SK-N-SH (cell line): ENCODE data around the gene CLTCL1. TPM values are rescaled to one million over a fixed set of nuclear protein-coding genes. Genes with fewer than 3 reads are reported as not detected.

Experiments
- CTCF ChIA-PET: fragments of 300-600, 350-600 bp; formaldehyde crosslinking; extraction: SDS; loops from one replicate; lab custom pipeline; 2021; lab: Yijun Ruan, JAX
- POLR2A ChIA-PET: fragments of 350-600 bp; sonication (Branson Sonifier 250); formaldehyde crosslinking; extraction: SDS; loops from one replicate; lab custom pipeline; 2020; ENCODE audit warnings: antibody characterized with exemption, inconsistent platforms; lab: Yijun Ruan, JAX
- DNase-seq: peaks from one replicate; pipeline ENCODE4 v3.0.0; 2012
- H2AFZ ChIP-seq: fragments of 200-600 bp; sonication (generic); 2 replicates; pipeline ENCODE4 v1.8.1; 2016; ENCODE audit warnings: antibody characterized with exemption, mild to moderate bottlenecking, low read depth
- H3F3A ChIP-seq: fragments of 200-600 bp; sonication (generic); replicated peaks from 2 replicates; pipeline ENCODE3; 2016; ENCODE audit warnings: antibody characterized with exemption, mild to moderate bottlenecking; ENCODE audit not compliant: insufficient read depth
- H3K27ac ChIP-seq, 2 experiments: fragments of 200-500 bp in 1 of 2; fragments of 200-600 bp in 1 of 2; sonication (Bioruptor generic) in 1 of 2; sonication (generic), shearing (Covaris generic) in 1 of 2; 2 replicates each; pipeline versions ENCODE4 v1.5.1 to v1.6.1; 2014 to 2016; ENCODE audit warnings: low read depth in 2 of 2, inconsistent platforms in 1 of 2, low read length in 1 of 2, mild to moderate bottlenecking in 1 of 2, mixed read lengths in 1 of 2
- H3K27me3 ChIP-seq: fragments of 200-600 bp; sonication (generic), shearing (Covaris generic); 2 replicates; pipeline ENCODE4 v1.6.1; 2016; ENCODE audit warnings: mixed run types; ENCODE audit not compliant: insufficient read depth
- H3K36me3 ChIP-seq, 2 experiments: fragments of 200-500 bp in 1 of 2; fragments of 200-600 bp in 1 of 2; sonication (Bioruptor generic) in 1 of 2; sonication (generic) in 1 of 2; replicated peaks in 1 of 2; 2 replicates each; pipeline versions ENCODE3 to v1.5.1; 2014 to 2016; ENCODE audit warnings: low read length in 1 of 2, mild to moderate bottlenecking in 1 of 2; ENCODE audit not compliant: insufficient read depth in 2 of 2, control insufficient read depth in 1 of 2
- H3K4me1 ChIP-seq, 2 experiments: fragments of 200-500 bp in 1 of 2; fragments of 200-600 bp in 1 of 2; sonication (Bioruptor generic) in 1 of 2; sonication (generic), shearing (Covaris generic) in 1 of 2; 2 replicates each; pipeline versions ENCODE4 v1.5.1 to v1.6.1; 2014 to 2016; ENCODE audit warnings: low read depth in 1 of 2, low read length in 1 of 2, mixed run types in 1 of 2; ENCODE audit not compliant: insufficient read depth in 2 of 2, control insufficient read depth in 1 of 2
- H3K4me2 ChIP-seq: fragments of 200-600 bp; sonication (generic), shearing (Covaris generic); 2 replicates; pipeline ENCODE4 v1.6.1; 2017; ENCODE audit warnings: mixed run types
- H3K4me3 ChIP-seq, 2 experiments: fragments of 200-500 bp in 1 of 2; fragments of 200-600 bp in 1 of 2; sonication (Bioruptor generic) in 1 of 2; sonication (generic), shearing (Covaris generic) in 1 of 2; 2 replicates each; pipeline versions ENCODE4 v1.5.1 to v1.8.1; 2014 to 2016; ENCODE audit warnings: low read depth in 2 of 2, inconsistent platforms in 1 of 2, low read length in 1 of 2, mild to moderate bottlenecking in 1 of 2, mixed read lengths in 1 of 2, moderate library complexity in 1 of 2
- H3K79me2 ChIP-seq: fragments of 200-600 bp; sonication (generic); 2 replicates; pipeline ENCODE4 v1.8.1; 2017; ENCODE audit warnings: mild to moderate bottlenecking; ENCODE audit not compliant: insufficient read depth
- H3K9ac ChIP-seq: fragments of 200-600 bp; sonication (generic); 2 replicates; pipeline ENCODE4 v1.6.1; 2017; ENCODE audit warnings: mixed run types
- H3K9me2 ChIP-seq: fragments of 200-600 bp; sonication (generic); 2 replicates; pipeline ENCODE4 v1.6.1; 2017; ENCODE audit warnings: mixed run types
- H3K9me3 ChIP-seq: fragments of 200-600 bp; sonication (generic); 2 replicates; pipeline ENCODE4 v1.6.1; 2017; ENCODE audit warnings: mixed run types, mild to moderate bottlenecking, moderate library complexity
- H4K20me1 ChIP-seq: fragments of 200-600 bp; sonication (generic); 2 replicates; pipeline ENCODE4 v1.6.1; 2017; ENCODE audit warnings: mild to moderate bottlenecking, mixed run types; ENCODE audit not compliant: insufficient read depth
- EP300 ChIP-seq, 2 experiments: IDR thresholded peaks; 2 replicates each; pipeline versions ENCODE4 v1.4.0 to v1.6.1; 2012; ENCODE audit warnings: borderline replicate concordance in 1 of 2, low read depth in 1 of 2, low read length in 1 of 2
- EZH2phosphoT487 ChIP-seq: fragments of 200-600 bp; sonication (generic); IDR thresholded peaks from 2 replicates; pipeline ENCODE4 v1.6.1; 2017; ENCODE audit warnings: low read depth, mixed run types, mild to moderate bottlenecking, antibody characterized with exemption, moderate library complexity, borderline replicate concordance
- FOXJ3 ChIP-seq: sonication (generic); formaldehyde crosslinking; IDR thresholded peaks from 2 replicates; pipeline ENCODE4 v1.5.1; 2020; ENCODE audit warnings: mild to moderate bottlenecking, missing genetic modification reagents
- GABPA ChIP-seq: IDR thresholded peaks from 2 replicates; pipeline ENCODE4 v1.4.0; 2012; ENCODE audit warnings: low read depth, mild to moderate bottlenecking
- GATA2 ChIP-seq: sonication (generic); formaldehyde crosslinking; IDR thresholded peaks from 2 replicates; pipeline ENCODE4 v1.5.0; 2020; ENCODE audit warnings: mild to moderate bottlenecking, missing genetic modification reagents
- MXI1 ChIP-seq: IDR thresholded peaks from 2 replicates; pipeline ENCODE4 v1.6.1; 2012; ENCODE audit warnings: mild to moderate bottlenecking, low read depth, low read length, improper control_type of control experiment
- RCOR1 ChIP-seq: fragments of 150-350 bp; IDR thresholded peaks from 2 replicates; pipeline ENCODE4 v1.6.1; 2017; ENCODE audit warnings: antibody characterized with exemption, low read length
- RFX5 ChIP-seq: IDR thresholded peaks from 2 replicates; pipeline ENCODE4 v1.6.1; 2012; ENCODE audit warnings: mild to moderate bottlenecking, improper control_type of control experiment, low read length
- RXRA ChIP-seq: IDR thresholded peaks from 2 replicates; pipeline ENCODE4 v1.4.0; 2012; ENCODE audit warnings: low read depth, mild to moderate bottlenecking, borderline replicate concordance
- SMC3 ChIP-seq: IDR thresholded peaks from 2 replicates; pipeline ENCODE4 v1.6.1; 2012; ENCODE audit warnings: low read depth, low read length, improper control_type of control experiment
- WGBS: methylation state at CpG from one replicate; pipeline ENCODE4 v1.1.6; 2017; ENCODE audit warnings: low lambda C conversion rate; 5-methylcytosine and 5-hydroxymethylcytosine counted together
- polyA plus RNA-seq, 3 experiments: library from polyadenylated mRNA; depleted of rRNA; stranded (reverse); fragments of >200 nt; gene quantifications; 2 replicates each; pipeline ENCODE4 v1.2.3, GENCODE V29; 2012
- TF ChIP-seq, protein P1 (sequence below): fragments of 150-350 bp; IDR thresholded peaks from 2 replicates; pipeline ENCODE4 v1.6.1; 2016; ENCODE audit warnings: mild to moderate bottlenecking, low read depth, low read length
- TF ChIP-seq, protein P2 (sequence below): IDR thresholded peaks from 2 replicates; pipeline ENCODE4 v1.6.1; 2012; ENCODE audit warnings: mild to moderate bottlenecking, low read depth, low read length, moderate library complexity
- TF ChIP-seq, protein P3 (sequence below): fragments of 200-600 bp; sonication (generic); IDR thresholded peaks from 2 replicates; pipeline ENCODE4 v1.6.1; 2017; ENCODE audit warnings: antibody characterized with exemption, mild to moderate bottlenecking, moderate library complexity

CLTCL1 gene
- polyA plus RNA-seq, 1 of the 3 experiments (the other 2 are of a cell fraction): 6.7 TPM

DNA sequence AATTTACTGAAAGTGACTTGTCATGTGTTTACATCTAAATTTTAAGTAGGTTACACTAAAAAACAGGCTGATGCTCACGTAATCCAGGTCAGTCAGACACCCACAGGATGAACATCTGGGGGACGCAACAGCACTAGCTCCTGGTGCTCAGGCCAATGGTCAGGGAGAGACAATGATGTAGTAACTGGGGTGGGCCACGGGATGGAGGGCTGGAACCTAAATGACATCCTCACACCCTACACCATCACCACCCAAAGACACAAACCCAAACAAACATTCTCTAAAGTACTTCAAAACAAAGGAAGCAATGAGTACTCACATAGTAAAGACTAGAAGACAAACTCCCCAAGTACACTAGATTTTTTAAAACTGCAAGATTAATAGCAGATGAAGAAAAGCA, 59.5 kb downstream of the CLTCL1 start:
- CTCF ChIA-PET: interaction anchor here (1.1 kb wide), 1 partner anchor 11 kb away, joined by 3 read pairs; no protein-coding TSS in a partner anchor
- Histone ChIP-seq H3K36me3 (peaks cover 16 to 38% of the 10 kb centered on the region in 2 experiments), H3K9me3 (no peaks in the 10 kb centered on the region), H4K20me1 (no peaks in the 10 kb centered on the region), H3K27me3 (no peaks in the 10 kb centered on the region), H3K4me2 (no peak overlapping the region), H3K4me1 (peaks cover 0 to 11% of the 10 kb centered on the region in 2 experiments; a peak in 2 of 4 replicates), H3K9ac (no peak overlapping the region), H3K9me2 (no peaks in the 10 kb centered on the region), H3F3A (no peaks in the 10 kb centered on the region), H2AFZ (no peak overlapping the region), H3K4me3 (no peak overlapping the region), H3K79me2 (no peaks in the 10 kb centered on the region), H3K27ac (no peak overlapping the region; a peak in 1 of 4 replicates)
- DNase-seq: no peak
- POLR2A ChIA-PET: no interaction called here
- WGBS: 87% methylated on average over 3 of the region's 3 CpGs
- TF ChIP-seq, protein P1, sequence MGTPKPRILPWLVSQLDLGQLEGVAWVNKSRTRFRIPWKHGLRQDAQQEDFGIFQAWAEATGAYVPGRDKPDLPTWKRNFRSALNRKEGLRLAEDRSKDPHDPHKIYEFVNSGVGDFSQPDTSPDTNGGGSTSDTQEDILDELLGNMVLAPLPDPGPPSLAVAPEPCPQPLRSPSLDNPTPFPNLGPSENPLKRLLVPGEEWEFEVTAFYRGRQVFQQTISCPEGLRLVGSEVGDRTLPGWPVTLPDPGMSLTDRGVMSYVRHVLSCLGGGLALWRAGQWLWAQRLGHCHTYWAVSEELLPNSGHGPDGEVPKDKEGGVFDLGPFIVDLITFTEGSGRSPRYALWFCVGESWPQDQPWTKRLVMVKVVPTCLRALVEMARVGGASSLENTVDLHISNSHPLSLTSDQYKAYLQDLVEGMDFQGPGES: no peak
- TF ChIP-seq GABPA: no peak
- TF ChIP-seq EP300 (IDR thresholded peaks at IDR 0.05; ENCODE audit: borderline replicate concordance in 1 of 2, low read depth in 1 of 2, low read length in 1 of 2): no peak
- no peak for TF ChIP-seq MXI1
- TF ChIP-seq, protein P2, sequence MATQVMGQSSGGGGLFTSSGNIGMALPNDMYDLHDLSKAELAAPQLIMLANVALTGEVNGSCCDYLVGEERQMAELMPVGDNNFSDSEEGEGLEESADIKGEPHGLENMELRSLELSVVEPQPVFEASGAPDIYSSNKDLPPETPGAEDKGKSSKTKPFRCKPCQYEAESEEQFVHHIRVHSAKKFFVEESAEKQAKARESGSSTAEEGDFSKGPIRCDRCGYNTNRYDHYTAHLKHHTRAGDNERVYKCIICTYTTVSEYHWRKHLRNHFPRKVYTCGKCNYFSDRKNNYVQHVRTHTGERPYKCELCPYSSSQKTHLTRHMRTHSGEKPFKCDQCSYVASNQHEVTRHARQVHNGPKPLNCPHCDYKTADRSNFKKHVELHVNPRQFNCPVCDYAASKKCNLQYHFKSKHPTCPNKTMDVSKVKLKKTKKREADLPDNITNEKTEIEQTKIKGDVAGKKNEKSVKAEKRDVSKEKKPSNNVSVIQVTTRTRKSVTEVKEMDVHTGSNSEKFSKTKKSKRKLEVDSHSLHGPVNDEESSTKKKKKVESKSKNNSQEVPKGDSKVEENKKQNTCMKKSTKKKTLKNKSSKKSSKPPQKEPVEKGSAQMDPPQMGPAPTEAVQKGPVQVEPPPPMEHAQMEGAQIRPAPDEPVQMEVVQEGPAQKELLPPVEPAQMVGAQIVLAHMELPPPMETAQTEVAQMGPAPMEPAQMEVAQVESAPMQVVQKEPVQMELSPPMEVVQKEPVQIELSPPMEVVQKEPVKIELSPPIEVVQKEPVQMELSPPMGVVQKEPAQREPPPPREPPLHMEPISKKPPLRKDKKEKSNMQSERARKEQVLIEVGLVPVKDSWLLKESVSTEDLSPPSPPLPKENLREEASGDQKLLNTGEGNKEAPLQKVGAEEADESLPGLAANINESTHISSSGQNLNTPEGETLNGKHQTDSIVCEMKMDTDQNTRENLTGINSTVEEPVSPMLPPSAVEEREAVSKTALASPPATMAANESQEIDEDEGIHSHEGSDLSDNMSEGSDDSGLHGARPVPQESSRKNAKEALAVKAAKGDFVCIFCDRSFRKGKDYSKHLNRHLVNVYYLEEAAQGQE: no peak
- no peak for TF ChIP-seq GATA2 (CRISPR knock-in tag)

DNA sequence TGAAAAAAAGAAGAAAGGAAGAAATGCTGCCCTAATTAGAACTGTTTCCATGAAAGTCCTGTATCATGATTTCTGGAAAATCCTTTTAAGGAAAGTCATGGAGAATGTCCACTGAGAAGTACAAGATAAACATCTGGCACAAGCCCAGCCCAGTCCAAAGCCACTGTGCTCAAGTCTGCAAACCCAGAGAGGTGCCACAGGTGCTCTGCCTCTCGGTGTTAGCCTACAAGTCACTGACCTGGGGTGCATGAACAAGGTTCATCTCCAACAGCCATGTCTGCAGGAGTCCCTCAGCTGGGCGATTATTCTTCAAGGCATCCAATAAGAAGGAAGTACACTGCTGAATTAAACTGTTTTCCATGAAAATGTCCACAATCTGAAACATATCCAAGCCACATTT, 61.9 kb downstream of the CLTCL1 start:
- no peak for DNase-seq
- POLR2A ChIA-PET: no interaction called here
- CTCF ChIA-PET: interaction anchor here (1.5 kb wide), 1 partner anchor 50 kb away, joined by 3 read pairs; no protein-coding TSS in a partner anchor

More for the DNA sequence above, 61.9 kb downstream of the CLTCL1 start:
- no peak for TF ChIP-seq RFX5
- TF ChIP-seq, protein P1: no peak
- TF ChIP-seq SMC3: no peak
- TF ChIP-seq EZH2phosphoT487: no peak
- TF ChIP-seq, protein P3, sequence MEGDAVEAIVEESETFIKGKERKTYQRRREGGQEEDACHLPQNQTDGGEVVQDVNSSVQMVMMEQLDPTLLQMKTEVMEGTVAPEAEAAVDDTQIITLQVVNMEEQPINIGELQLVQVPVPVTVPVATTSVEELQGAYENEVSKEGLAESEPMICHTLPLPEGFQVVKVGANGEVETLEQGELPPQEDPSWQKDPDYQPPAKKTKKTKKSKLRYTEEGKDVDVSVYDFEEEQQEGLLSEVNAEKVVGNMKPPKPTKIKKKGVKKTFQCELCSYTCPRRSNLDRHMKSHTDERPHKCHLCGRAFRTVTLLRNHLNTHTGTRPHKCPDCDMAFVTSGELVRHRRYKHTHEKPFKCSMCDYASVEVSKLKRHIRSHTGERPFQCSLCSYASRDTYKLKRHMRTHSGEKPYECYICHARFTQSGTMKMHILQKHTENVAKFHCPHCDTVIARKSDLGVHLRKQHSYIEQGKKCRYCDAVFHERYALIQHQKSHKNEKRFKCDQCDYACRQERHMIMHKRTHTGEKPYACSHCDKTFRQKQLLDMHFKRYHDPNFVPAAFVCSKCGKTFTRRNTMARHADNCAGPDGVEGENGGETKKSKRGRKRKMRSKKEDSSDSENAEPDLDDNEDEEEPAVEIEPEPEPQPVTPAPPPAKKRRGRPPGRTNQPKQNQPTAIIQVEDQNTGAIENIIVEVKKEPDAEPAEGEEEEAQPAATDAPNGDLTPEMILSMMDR: no peak
- TF ChIP-seq FOXJ3 (CRISPR knock-in tag): no peak
- TF ChIP-seq RCOR1: no peak
- TF ChIP-seq EP300 (IDR thresholded peaks at IDR 0.05; ENCODE audit: borderline replicate concordance in 1 of 2, low read depth in 1 of 2, low read length in 1 of 2): no peak
- TF ChIP-seq, protein P2: no peak
- no peak for TF ChIP-seq RXRA
- 74% methylated on average over 2 of the region's 2 CpGs for WGBS
- Histone ChIP-seq H3K9me3 (no peaks in the 10 kb centered on the region), H2AFZ (no peak overlapping the region), H3K4me3 (no peak overlapping the region), H4K20me1 (no peaks in the 10 kb centered on the region), H3K4me2 (no peak overlapping the region), H3K27me3 (no peaks in the 10 kb centered on the region), H3K9me2 (no peaks in the 10 kb centered on the region), H3K9ac (no peak overlapping the region), H3F3A (no peaks in the 10 kb centered on the region), H3K27ac (no peak overlapping the region), H3K36me3 (peaks cover 30 to 48% of the 10 kb centered on the region in 2 experiments), H3K79me2 (no peaks in the 10 kb centered on the region), H3K4me1 (peaks cover 0 to 11% of the 10 kb centered on the region in 2 experiments; a peak in 2 of 4 replicates)
